ENCODE data around the gene MICALL1.
"Not testable (repeated sequence)": the region's sequence is repeated elsewhere in the genome, so short reads cannot be mapped to it uniquely, and the experiment has no call there.

The MICALL1 gene

GRCh38 chr22:37954686-37955085, 48.6 kb downstream of the MICALL1 start:
- no peak for DNase-seq (ENCODE audit: low read depth)

GRCh38 chr22:37955825-37956397, 49.8 kb downstream of the MICALL1 start:
- DNase-seq (ENCODE audit: low read depth), result not testable (repeated sequence)

- DNase-seq (ENCODE audit: low read depth), result no peak
These were observed 51.1 kb downstream of the MICALL1 start for GRCh38 chr22:37957232-37957631.

- DNase-seq (ENCODE audit: low read depth), result no peak
These were observed 53.2 kb downstream of the MICALL1 start for GRCh38 chr22:37959231-37959825.

GRCh38 chr22:37961062-37961461, 55.0 kb downstream of the MICALL1 start:
- DNase-seq (ENCODE audit: low read depth), result no peak

GRCh38 chr22:37965940-37966664, 60.0 kb downstream of the MICALL1 start:
- DNase-seq (ENCODE audit: low read depth), result no peak

- DNase-seq (ENCODE audit: low read depth), result no peak
These were observed 61.0 kb downstream of the MICALL1 start for GRCh38 chr22:37967147-37967546.

- DNase-seq (ENCODE audit: low read depth), result no peak
These were observed 61.7 kb downstream of the MICALL1 start for GRCh38 chr22:37967637-37968451.

- no peak for DNase-seq (ENCODE audit: low read depth)
These were observed 62.6 kb downstream of the MICALL1 start for GRCh38 chr22:37968452-37969251.

- no peak for DNase-seq (ENCODE audit: low read depth)
These were observed 64.8 kb downstream of the MICALL1 start for GRCh38 chr22:37970864-37971263.

- DNase-seq (ENCODE audit: low read depth), result no peak
These were observed 65.7 kb downstream of the MICALL1 start for GRCh38 chr22:37971475-37972434.

- DNase-seq (ENCODE audit: low read depth), result no peak
These were observed 66.4 kb downstream of the MICALL1 start for GRCh38 chr22:37972527-37972926.

GRCh38 chr22:37973271-37974170, 67.4 kb downstream of the MICALL1 start:
- DNase-seq (ENCODE audit: low read depth), result no peak

- no peak for DNase-seq (ENCODE audit: low read depth)
These were observed 69.1 kb downstream of the MICALL1 start for GRCh38 chr22:37975153-37975552.

- DNase-seq (ENCODE audit: low read depth), result not testable (repeated sequence)
These were observed 69.9 kb downstream of the MICALL1 start for GRCh38 chr22:37976022-37976421.

- no peak for DNase-seq (ENCODE audit: low read depth)
These were observed 70.5 kb downstream of the MICALL1 start for GRCh38 chr22:37976547-37976946.

- DNase-seq (ENCODE audit: low read depth), result no peak
These were observed 73.7 kb downstream of the MICALL1 start for GRCh38 chr22:37979782-37980181.

- DNase-seq (ENCODE audit: low read depth), result no peak
These were observed 75.3 kb downstream of the MICALL1 start for GRCh38 chr22:37981282-37982011.
